GM20000 (cell line): ENCODE data around the gene CAMKMT.

Experiments
- DNase-seq: peaks from one replicate; pipeline ENCODE4 v3.0.0; 2012; ENCODE audit warnings: low spot score
- CTCF ChIP-seq: IDR thresholded peaks from 2 replicates; pipeline ENCODE4 v1.5.1; 2012; ENCODE audit warnings: mild to moderate bottlenecking, control low read depth; ENCODE audit errors: extremely low read depth, missing control alignments

Gene CAMKMT

GRCh38 chr2:44769349-44770011 is 407.7 kb downstream of the CAMKMT start:
- no peak for DNase-seq
- no peak for TF ChIP-seq CTCF

GRCh38 chr2:44770221-44771195 is 408.8 kb downstream of the CAMKMT start:
- DNase-seq: peak; percentile 50

GRCh38 chr2:44771522-44771921 is 409.8 kb downstream of the CAMKMT start:
- no peak for TF ChIP-seq CTCF

More at GRCh38 chr2:44770221-44771195, 408.8 kb downstream of the CAMKMT start:
- TF ChIP-seq CTCF: no peak

GRCh38 chr2:44772131-44772530 is 410.4 kb downstream of the CAMKMT start:
- TF ChIP-seq CTCF: no peak
- no peak for DNase-seq

More at GRCh38 chr2:44771522-44771921, 409.8 kb downstream of the CAMKMT start:
- DNase-seq: no peak

GRCh38 chr2:44772669-44773378 is 411.1 kb downstream of the CAMKMT start:
- DNase-seq: no peak
- no peak for TF ChIP-seq CTCF

GRCh38 chr2:44774826-44775492 is 413.2 kb downstream of the CAMKMT start:
- no peak for TF ChIP-seq CTCF
- no peak for DNase-seq
